ENCODE data around the gene ABCA12.

ABCA12 gene

DNA sequence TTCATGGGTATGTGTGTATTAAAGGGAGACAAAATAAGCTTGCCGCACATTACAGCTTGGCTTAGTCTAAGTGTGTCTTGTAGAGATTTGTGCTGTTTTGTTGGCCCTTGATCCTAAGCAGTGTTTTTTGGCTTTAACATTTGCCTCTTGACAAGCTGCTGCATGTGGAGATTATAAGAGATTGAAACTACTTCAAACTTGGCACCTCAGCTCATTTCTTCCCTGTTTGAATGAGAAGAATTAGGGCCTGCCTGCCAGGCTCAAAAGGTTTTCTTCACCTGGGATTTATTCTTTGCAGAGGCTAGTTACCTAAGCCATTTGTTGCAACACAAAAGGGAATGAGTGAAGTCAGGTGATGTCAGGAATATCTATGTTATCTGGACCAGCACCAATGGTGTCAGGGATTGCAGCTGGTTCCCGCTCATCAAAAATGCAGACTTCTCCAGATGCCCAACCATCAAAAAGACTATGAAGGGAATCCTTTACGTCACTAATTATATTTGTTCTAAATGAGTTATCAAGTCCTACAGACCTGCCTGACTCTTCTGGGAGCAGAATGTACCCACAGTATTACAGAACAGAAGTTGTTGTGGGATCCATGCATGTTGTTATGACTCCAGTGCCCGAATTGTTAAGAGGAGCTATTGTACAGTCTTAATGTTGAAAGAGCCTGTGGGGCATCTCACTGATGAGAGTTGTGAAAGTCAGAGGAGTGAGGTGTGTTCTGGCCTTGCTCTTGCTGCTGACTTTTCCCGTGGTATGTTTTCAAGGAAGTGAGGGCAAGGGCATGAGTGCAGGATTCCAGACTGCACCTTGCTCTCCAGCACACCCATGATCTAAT, 31.0 kb downstream of the ABCA12 start:
- TF ChIP-seq, protein P1, sequence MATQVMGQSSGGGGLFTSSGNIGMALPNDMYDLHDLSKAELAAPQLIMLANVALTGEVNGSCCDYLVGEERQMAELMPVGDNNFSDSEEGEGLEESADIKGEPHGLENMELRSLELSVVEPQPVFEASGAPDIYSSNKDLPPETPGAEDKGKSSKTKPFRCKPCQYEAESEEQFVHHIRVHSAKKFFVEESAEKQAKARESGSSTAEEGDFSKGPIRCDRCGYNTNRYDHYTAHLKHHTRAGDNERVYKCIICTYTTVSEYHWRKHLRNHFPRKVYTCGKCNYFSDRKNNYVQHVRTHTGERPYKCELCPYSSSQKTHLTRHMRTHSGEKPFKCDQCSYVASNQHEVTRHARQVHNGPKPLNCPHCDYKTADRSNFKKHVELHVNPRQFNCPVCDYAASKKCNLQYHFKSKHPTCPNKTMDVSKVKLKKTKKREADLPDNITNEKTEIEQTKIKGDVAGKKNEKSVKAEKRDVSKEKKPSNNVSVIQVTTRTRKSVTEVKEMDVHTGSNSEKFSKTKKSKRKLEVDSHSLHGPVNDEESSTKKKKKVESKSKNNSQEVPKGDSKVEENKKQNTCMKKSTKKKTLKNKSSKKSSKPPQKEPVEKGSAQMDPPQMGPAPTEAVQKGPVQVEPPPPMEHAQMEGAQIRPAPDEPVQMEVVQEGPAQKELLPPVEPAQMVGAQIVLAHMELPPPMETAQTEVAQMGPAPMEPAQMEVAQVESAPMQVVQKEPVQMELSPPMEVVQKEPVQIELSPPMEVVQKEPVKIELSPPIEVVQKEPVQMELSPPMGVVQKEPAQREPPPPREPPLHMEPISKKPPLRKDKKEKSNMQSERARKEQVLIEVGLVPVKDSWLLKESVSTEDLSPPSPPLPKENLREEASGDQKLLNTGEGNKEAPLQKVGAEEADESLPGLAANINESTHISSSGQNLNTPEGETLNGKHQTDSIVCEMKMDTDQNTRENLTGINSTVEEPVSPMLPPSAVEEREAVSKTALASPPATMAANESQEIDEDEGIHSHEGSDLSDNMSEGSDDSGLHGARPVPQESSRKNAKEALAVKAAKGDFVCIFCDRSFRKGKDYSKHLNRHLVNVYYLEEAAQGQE (IDR thresholded peaks at IDR 0.05; ENCODE audit: insufficient read depth in 1 of 2, low read depth in 2 of 2, low read length in 2 of 2): no peak
- no peak for TF ChIP-seq TAF1 (IDR thresholded peaks at IDR 0.05; ENCODE audit: borderline replicate concordance, insufficient read depth, low read length)

DNA sequence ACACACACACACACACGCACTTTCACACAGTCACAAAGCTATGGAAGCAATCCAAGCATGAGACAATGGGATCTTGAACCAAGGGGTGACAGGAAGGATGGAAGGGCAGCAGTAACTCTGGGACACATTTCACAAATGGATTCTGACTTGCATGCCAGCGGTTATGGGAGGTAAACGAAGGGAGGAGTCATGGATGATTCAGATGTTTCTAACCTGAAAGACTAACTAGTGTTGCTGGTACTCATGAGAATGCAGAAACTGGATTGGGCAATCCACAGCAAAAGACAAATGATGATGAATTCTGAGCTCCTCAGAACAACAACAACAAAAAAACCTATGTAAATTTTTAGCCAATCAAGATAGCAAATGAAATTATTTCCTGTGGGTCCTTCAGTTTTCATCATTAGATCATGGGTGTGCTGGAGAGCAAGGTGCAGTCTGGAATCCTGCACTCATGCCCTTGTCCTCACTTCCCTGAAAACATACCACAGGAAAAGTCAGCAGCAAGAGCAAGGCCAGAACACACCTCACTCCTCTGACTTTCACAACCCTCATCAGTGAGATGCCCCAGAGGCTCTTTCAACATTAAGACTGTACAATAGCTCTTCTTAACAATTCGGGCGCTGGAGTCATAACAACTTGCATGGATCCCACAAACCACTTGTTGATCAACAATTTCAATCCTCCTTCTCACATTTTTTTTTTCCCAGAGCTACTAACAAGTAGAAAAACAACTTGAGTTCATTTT, 32.6 kb downstream of the ABCA12 start:
- TF ChIP-seq, protein P1 (IDR thresholded peaks at IDR 0.05; ENCODE audit: insufficient read depth in 1 of 2, low read depth in 2 of 2, low read length in 2 of 2): no peak
- TF ChIP-seq POLR2AphosphoS5 (IDR thresholded peaks at IDR 0.05; ENCODE audit: low read depth, low read length) (no peak), FOXP2 (optimal IDR thresholded peaks at IDR 0.05; ENCODE audit: borderline replicate concordance, extremely low read depth, extremely low read length, insufficient read depth) (no peak), SIN3A (IDR thresholded peaks at IDR 0.05; ENCODE audit: borderline replicate concordance, insufficient read depth, low read length) (no peak), TAF1 (IDR thresholded peaks at IDR 0.05; ENCODE audit: borderline replicate concordance, insufficient read depth, low read length) (no peak)

DNA sequence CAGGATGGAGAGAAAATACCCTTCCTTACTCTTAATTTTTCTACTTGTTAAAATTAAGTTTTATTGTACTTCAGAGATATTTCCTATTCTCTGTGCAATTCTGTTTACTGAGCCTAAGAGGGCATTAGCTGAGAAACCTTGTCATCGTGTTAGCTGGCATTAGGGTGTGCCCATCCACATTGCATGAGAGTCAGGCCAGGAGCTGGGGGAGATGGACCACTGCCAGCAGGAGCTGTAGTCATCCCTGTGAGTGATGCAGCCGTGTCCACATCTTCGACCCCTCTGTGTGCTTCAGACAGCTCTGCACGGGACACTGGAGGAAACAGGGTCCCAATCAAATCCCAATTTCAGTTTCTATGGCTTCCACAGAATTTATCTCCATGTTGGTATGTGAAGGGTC, 34.2 kb downstream of the ABCA12 start:
- TF ChIP-seq FOXP2 (optimal IDR thresholded peaks at IDR 0.05; ENCODE audit: borderline replicate concordance, extremely low read depth, extremely low read length, insufficient read depth) (no peak), SIN3A (IDR thresholded peaks at IDR 0.05; ENCODE audit: borderline replicate concordance, insufficient read depth, low read length) (no peak), TAF1 (IDR thresholded peaks at IDR 0.05; ENCODE audit: borderline replicate concordance, insufficient read depth, low read length) (no peak), POLR2AphosphoS5 (IDR thresholded peaks at IDR 0.05; ENCODE audit: low read depth, low read length) (no peak)
- TF ChIP-seq, protein P1 (IDR thresholded peaks at IDR 0.05; ENCODE audit: insufficient read depth in 1 of 2, low read depth in 2 of 2, low read length in 2 of 2): no peak

GRCh38 chr2:215098875-215099274, 39.6 kb downstream of the ABCA12 start:
- TF ChIP-seq, protein P1 (IDR thresholded peaks at IDR 0.05; ENCODE audit: insufficient read depth in 1 of 2, low read depth in 2 of 2, low read length in 2 of 2): no peak
- TF ChIP-seq POLR2AphosphoS5 (IDR thresholded peaks at IDR 0.05; ENCODE audit: low read depth, low read length): no peak
- no peak for TF ChIP-seq SIN3A (IDR thresholded peaks at IDR 0.05; ENCODE audit: borderline replicate concordance, insufficient read depth, low read length)
- TF ChIP-seq TAF1 (IDR thresholded peaks at IDR 0.05; ENCODE audit: borderline replicate concordance, insufficient read depth, low read length): no peak
- no peak for TF ChIP-seq FOXP2 (optimal IDR thresholded peaks at IDR 0.05; ENCODE audit: borderline replicate concordance, extremely low read depth, extremely low read length, insufficient read depth)

Data from PFSK-1 (cell line).